ENCODE data around the gene AJAP1. TPM values are rescaled to one million over a fixed set of nuclear protein-coding genes. Genes with fewer than 3 reads are reported as not detected.

Gene AJAP1
- polyA plus RNA-seq, 1 donor = 0.92 TPM

DNA sequence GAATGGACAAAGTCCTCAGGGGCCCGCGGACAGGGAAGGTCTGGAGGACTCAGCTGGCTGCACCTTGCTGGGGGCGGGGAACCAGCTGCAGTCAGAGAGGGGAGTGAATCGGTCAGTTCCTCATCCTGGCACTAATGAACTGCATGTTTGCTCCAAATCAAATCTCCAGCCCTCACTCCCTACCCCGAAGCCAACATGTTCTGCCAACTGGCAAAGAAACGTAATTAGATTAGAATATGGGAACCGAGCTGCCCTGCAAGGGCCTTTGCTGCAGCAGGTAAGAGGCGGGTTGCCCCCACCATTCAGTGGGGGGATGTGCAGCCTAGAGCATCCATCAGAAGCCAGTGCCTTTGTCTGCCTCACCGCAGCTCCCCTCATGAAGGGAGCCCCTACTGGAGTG lies 121.1 kb downstream of the AJAP1 start:
- DNase-seq = no peak

GRCh38 chr1:4778056-4778455 lies 123.6 kb downstream of the AJAP1 start:
- peak; percentile 19 for DNase-seq

GRCh38 chr1:4781646-4782045 lies 127.2 kb downstream of the AJAP1 start:
- no peak for DNase-seq

DNA sequence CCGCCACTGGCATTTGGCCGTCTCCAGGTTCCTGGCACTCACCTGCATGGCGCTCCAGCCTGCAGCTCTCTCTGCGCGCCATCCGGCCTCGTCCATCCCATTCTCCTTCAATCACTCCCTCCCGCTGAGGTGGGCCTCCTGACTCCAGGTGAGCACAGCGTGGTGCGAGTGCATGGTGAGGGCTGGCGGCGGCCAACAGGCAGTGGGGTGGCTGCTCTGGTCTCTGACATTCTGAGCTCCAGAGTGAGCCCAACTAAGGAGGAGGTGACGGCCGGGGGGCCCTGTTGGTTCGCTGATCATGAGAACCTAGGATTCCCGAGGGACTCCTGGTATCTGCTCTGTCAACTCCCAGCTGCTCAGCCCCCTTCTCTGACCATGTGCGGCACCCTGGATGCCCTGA lies 130.4 kb downstream of the AJAP1 start:
- no peak for DNase-seq

DNA sequence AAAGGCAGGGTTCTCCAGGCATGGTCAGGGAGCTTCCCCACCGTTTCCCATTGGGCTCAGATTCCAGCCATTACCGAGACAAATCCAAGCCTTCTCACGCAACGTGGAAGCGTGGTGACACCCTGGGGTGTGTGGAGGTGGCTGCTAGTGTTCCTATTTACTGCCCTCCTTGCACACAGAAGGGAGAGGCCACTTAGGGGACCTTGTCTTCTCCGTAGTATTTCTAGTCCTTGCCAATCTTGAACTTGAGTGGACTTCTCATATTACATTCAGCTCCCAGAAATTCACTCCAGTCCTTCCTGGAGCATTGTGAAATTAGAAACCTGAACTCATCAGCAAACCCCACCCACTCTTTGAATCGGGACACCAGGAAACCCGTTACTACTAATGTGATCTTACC lies 131.6 kb downstream of the AJAP1 start:
- no peak for DNase-seq

GRCh38 chr1:4787551-4787950 lies 133.1 kb downstream of the AJAP1 start:
- no peak for DNase-seq

DNA sequence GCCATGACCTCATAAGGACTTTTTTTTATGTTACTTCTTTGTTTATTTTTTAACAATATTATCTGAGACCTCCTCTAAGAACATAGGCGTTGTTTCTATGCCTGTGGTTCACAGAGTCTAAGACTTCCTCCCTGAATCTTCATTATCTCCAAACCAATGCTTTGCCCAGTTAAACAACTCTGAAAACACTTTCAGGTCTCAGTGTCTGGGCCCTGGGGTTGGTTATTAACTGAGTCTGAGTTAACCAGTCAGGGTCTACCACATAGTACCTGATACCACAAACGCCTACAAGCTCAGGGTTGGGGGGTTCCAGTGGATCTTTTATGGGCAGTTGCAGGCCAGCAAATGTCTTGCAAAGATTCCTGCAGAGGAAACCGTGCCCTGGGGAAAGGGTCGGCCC lies 138.2 kb downstream of the AJAP1 start:
- no peak for DNase-seq

GRCh38 chr1:4794020-4794780 lies 139.8 kb downstream of the AJAP1 start:
- DNase-seq = no peak

DNA sequence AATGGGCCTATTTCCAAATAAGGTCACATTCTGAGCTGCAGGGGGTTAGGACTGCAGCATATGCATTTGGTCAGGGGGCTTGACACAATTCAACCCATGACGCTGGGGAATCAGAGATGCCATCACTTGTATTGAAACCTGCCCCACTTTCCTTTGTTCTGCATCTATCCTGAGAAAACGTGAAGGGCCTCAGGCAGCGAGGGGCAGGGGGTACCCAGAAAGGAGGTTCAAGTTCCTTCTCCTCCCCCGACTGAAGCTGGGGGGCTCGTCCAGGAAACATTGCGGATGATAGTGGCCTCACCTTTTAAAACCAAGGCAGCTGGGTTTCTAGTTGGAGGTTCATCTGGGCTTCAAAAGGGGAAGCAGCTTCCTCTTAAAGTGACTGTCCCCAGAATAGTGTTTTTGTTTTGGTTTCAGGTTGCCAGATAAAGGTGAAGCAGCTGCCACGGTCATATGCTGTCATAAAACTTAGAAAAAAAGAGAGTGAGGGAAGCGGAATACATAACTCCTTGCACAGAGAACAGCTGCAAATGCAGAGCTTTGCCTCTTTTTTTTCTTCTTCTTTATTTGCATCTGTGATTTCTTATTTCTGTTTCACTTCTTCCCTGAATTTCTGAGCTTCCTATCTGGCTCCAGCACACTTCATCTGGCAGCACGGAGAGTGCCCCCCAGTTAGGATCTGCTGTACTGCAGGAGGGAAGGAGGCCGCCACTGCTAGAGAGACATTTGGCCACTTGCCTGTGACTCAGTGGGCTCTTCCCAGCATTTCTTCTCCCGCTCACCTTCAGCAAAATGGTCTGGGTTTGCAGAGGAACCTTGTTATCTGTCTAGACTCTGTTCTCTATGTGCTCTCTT lies 142.0 kb downstream of the AJAP1 start:
- no peak for DNase-seq

GRCh38 chr1:4797016-4797410 lies 142.6 kb downstream of the AJAP1 start:
- DNase-seq = no peak

DNA sequence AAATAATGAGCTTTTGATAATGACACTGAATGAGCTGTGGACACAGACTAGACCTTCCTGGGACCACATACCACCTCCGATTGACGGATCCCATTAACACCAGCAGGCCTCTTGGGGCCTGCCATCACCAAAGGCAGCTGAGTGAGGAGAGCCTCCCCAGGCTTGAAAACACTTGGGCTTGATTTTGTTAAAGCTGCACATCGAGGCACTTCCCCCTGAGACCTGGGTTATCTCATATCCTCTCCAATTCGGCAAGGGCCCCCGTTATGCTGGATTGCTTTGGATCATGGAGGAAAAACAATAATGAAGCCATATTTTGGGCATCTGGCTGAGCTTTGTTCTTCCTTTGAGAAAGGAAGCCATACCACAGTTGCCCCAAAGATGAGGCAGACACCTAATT lies 143.0 kb downstream of the AJAP1 start:
- no peak for DNase-seq

DNA sequence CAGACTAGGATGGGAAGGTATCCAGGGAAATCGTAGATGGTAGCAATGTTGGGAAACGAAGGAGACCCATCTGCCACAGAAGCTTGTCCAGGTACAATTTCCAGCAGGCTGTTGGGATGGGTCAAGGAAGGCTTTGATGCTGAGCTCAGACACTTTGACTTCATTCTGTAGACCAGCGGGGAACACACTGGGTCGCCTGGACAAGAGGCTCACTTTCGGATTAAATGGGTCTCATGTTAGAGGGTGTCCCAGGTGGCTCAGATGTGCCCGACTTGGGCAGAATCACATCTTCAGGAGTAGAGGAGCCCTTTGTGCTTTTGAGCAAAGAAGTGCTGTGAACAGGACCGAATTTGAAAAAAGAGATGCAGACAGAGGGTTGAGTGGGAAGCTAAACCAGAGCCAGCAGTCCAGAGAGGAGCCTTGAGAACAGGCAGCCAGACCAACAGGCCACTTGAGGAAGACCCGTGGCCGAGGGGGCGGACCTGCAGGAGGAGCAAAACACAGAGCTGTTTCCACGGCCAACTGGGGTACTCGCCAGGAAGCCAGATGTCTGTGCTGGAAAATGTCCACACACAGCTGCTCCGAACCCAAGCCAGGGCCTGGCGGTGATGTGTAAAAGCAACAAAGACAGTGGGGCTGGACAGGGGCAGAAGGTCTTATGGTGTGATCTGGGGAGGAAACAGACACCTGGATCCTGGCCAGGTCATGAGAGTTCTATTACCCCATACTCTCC lies 146.9 kb downstream of the AJAP1 start:
- DNase-seq = peak; percentile 90

DNA sequence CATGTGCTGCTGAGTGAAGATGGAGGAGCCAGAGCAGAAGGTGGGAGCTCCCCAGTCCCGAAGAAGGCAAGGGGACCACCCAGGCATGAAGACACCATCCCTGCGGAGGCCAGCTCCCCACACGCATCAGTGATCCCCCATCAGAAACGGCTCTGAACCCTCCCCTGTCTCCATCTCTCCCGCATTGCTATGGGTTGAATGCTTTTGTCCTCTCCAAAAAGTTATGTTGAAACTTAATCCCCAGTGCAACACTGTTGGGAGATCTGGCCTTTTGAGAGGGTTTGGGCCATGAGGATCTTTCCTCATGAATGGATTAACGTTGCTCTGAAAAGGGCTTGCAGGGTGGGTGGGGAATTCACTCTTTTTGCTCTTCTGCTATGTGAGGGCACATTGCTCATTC lies 147.6 kb downstream of the AJAP1 start:
- no peak for DNase-seq

GRCh38 chr1:4803335-4803734 lies 148.9 kb downstream of the AJAP1 start:
- DNase-seq = no peak

DNA sequence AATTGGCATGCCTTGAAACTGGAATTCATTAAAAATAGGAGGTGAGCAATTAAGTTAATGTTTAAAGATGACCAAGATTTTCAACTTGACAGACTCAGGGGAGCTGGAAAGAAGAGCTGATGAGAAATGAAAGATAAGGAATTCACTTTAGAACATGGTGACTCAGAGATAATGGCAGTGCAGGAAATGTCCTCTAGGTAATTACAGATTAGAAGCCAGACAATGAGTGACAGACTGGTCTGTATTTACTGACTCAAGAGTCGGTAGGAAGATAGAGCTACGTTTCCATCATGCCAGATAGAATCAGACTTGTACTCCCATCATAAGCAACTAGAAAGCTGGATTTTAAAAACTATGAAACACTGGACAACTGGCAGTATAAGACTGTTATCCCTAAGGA lies 151.6 kb downstream of the AJAP1 start:
- DNase-seq = no peak

DNA sequence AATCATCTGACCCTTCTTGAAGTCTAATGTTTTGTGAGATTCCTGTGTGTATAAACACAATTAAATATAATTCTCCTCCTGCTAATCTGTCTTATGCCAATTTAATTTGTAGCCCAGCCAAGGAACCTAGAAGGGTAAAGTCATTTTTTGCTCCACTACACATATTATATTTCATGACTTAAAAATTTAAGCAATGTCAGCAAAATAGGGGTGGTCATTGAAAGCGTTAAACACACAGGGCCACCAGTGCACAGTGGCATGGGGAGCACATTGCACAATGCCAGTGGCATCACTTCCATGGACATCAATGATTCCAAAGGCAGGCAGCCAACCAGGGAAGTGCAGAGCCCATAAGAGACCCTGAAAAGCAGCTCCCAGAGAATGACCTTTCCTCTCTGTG lies 166.1 kb downstream of the AJAP1 start:
- DNase-seq = no peak

DNA sequence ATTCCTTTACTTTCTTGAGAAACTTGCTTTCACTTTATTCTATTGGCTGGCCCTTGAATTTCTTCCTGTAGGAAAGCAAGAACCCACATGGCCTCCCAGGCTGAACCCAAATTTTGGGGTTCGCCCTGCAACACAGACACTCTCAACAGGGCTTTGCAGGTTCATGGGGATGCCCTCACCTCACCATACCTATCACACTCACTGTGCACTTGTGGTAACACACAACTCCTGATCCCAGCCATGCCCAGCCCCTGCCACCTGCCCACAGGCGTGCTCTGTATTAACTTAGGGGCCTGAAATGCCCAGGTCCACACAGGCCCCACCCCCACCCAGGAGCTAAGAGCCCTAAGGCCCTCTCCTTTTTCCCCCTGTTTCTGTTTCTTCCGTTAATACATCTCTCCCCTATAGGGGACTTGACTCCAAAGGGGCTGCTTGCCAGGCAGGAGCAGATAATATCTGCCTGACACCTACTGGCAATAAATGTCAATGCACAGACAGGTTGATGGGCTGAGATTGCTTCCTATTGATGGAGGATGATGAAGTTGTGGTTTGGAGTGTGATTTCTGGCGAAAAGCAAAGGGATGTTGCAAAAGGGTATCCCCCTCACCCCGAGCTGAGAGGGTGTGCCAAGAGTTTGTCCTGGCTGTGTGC lies 171.5 kb downstream of the AJAP1 start:
- peak; percentile 52 for DNase-seq

GRCh38 chr1:4830707-4831106 lies 176.3 kb downstream of the AJAP1 start:
- DNase-seq = no peak

GRCh38 chr1:4836574-4836973 lies 182.2 kb downstream of the AJAP1 start:
- no peak for DNase-seq

DNA sequence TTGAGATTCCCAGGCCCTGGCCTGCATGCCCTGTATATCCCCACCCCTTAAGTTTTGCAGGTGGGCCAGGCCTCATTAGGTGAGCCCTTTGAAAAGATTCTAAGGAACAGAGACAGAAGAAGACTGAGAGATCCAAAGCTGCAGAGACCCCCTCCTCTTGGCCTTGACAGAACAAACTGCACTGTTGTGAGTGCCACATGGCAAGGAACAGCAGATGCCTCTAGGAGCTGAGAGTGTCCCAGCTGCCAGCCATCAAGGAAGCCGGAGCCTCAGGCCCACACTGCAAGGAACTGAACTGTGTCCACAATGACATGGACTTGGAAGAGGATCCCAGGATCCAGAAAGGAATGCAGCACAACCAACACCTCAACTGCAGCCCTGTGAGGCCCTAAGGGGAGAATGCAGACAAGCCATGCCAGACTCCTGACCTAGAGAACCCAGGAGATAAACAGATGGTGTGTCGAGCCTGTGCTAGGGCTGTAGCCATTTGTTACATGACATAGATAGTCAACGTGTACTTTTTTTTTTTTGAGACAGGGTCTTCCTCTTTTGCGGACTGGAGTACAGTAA lies 182.7 kb downstream of the AJAP1 start:
- DNase-seq = no peak

GRCh38 chr1:4837752-4838151 lies 183.3 kb downstream of the AJAP1 start:
- DNase-seq = no peak

GRCh38 chr1:4838231-4838630 lies 183.8 kb downstream of the AJAP1 start:
- no peak for DNase-seq
